OCI-LY3 (cell line): ENCODE results near the gene TRMT11.

ENCODE experiments used
- EZH2phosphoT487 ChIP-seq: fragments of 200-600 bp; shearing (Covaris generic); IDR thresholded peaks from 2 replicates; pipeline ENCODE4 v1.6.1; 2018; ENCODE audit warnings: antibody characterized with exemption, mixed run types, low read depth
- TF ChIP-seq, protein P1 (sequence below): fragments of 200-600, 300-600 bp; sonication (generic); IDR thresholded peaks from 2 replicates; pipeline ENCODE4 v1.5.1; 2014; ENCODE audit warnings: antibody characterized with exemption, low read length, low read depth

DNA sequence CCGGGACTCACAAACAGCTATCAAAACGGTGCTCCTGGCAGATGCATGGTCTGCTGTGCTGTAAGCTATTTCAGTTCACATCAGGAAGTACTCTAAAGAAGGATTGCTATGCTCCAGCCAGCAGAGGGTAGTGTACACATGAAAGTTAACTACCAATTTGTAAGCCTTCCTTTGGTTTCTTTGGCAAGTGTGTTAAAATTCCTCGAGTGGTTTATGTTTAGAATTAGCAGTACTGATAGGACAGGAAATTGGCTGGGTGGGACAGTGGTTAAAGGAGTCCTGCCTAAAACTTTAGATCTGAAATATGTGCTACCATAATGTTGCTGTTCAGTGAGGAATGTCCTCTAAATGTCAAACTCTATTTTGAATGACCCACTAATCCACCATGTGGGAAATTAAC is 47.4 kb downstream of the TRMT11 start:
- TF ChIP-seq, protein P1, sequence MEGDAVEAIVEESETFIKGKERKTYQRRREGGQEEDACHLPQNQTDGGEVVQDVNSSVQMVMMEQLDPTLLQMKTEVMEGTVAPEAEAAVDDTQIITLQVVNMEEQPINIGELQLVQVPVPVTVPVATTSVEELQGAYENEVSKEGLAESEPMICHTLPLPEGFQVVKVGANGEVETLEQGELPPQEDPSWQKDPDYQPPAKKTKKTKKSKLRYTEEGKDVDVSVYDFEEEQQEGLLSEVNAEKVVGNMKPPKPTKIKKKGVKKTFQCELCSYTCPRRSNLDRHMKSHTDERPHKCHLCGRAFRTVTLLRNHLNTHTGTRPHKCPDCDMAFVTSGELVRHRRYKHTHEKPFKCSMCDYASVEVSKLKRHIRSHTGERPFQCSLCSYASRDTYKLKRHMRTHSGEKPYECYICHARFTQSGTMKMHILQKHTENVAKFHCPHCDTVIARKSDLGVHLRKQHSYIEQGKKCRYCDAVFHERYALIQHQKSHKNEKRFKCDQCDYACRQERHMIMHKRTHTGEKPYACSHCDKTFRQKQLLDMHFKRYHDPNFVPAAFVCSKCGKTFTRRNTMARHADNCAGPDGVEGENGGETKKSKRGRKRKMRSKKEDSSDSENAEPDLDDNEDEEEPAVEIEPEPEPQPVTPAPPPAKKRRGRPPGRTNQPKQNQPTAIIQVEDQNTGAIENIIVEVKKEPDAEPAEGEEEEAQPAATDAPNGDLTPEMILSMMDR, result peak; percentile 46
- TF ChIP-seq EZH2phosphoT487, result no peak
